ENCODE results near the gene NDUFS1.

DNA sequence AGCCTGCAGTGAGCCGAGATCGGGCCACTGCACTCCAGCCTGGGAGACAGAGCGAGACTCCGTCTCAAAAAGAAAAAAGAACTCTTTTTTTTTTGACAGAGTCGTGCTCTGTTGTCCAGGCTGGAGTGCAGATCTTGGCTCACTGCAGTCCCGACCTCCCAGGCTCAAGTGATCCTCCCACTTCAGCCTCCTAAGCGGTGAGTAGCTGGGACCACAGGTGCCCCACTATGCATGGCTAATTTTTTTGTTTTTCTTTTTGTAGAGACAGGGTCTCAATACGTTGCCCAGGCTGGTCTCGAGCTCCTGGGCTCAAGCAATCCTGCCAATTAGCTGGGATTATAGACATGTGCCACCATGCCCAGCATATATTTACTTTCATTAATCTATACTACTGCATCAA, 60.8 kb downstream of the NDUFS1 start:
- TF ChIP-seq, protein P1, sequence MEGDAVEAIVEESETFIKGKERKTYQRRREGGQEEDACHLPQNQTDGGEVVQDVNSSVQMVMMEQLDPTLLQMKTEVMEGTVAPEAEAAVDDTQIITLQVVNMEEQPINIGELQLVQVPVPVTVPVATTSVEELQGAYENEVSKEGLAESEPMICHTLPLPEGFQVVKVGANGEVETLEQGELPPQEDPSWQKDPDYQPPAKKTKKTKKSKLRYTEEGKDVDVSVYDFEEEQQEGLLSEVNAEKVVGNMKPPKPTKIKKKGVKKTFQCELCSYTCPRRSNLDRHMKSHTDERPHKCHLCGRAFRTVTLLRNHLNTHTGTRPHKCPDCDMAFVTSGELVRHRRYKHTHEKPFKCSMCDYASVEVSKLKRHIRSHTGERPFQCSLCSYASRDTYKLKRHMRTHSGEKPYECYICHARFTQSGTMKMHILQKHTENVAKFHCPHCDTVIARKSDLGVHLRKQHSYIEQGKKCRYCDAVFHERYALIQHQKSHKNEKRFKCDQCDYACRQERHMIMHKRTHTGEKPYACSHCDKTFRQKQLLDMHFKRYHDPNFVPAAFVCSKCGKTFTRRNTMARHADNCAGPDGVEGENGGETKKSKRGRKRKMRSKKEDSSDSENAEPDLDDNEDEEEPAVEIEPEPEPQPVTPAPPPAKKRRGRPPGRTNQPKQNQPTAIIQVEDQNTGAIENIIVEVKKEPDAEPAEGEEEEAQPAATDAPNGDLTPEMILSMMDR (IDR thresholded peaks at IDR 0.05; ENCODE audit: low read depth, low read length) = no peak
- TF ChIP-seq EZH2phosphoT487 (IDR thresholded peaks at IDR 0.05; ENCODE audit: low read depth) = no peak
